GM19239 (cell line): Measurements from ENCODE around the gene SGSH.

Source experiments
- DNase-seq: peaks from one replicate; pipeline ENCODE4 v3.0.0; 2011; ENCODE audit warnings: low spot score; ENCODE audit not compliant: insufficient read length
- FAIRE-seq: peaks from 2 replicates; lab custom pipeline; 2011; peaks lifted over from hg19 to GRCh38; lab: Jason Lieb, UNC

The SGSH gene

GRCh38 chr17:80229011-80229410 is 8.9 kb upstream of the SGSH start:
- no peak for FAIRE-seq
- no peak for DNase-seq

GRCh38 chr17:80228477-80228876 is 8.3 kb upstream of the SGSH start:
- DNase-seq (no peak), FAIRE-seq (no peak)

- DNase-seq (no peak), FAIRE-seq (no peak)
These were observed 7.5 kb upstream of the SGSH start for GRCh38 chr17:80227666-80228065.

DNA sequence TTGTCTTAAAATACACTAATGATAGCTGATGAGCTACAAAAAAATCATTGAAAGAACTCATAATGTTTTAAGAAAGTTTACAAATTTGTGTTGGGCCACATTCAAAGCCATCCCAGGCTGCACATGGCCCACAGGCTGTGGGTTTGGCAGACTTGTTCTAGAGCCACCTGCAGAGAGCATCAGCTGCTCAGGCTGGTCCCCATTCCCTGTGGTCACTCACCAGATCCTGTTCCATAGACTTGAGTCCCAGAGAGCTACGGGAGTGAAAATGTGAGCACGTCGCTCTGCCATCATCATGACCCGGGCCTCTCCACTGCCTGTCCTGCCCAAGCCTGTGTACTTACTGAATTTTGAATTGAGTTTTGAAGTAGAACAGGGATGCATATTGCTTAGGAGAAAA is 7.0 kb upstream of the SGSH start:
- DNase-seq (no peak), FAIRE-seq (no peak)

- DNase-seq (no peak), FAIRE-seq (no peak)
These were observed 5.1 kb upstream of the SGSH start for GRCh38 chr17:80225230-80225629.

- FAIRE-seq (no peak), DNase-seq (no peak)
These were observed 4.5 kb upstream of the SGSH start for GRCh38 chr17:80224683-80225082.

DNA sequence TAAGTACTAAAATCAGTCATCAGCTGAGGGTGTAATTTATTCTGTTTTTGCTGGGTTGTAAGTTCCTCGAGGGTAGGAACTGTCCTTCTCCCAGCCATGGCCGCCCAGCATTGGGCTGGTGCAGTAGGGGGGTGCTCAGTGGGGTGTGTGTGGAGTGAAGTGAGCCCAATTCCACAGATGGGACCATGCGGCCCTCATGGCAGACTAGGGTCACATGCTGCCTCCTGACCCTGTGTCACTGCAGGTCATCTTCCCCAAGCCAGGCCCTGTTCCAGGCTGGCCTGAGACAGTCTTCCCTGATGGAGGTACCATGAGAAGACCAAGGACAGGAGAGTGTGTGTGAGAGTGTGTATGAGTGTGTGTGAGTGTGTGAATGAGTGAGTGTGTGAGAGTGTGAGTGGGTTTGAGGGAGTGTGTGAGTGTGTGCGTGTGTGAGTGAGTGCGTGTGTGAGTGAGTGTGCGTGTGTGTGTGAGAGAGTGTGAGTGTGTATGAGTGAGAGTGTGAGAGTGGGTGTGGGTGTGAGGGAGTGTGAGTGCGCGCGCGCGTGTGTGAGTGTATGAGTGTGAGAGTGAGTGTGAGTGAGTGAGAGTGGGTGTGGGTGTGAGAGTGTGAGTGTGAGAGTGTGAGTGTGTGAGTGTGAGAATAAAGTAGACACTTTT is 3.8 kb upstream of the SGSH start:
- FAIRE-seq: no peak

GRCh38 chr17:80223142-80223815 is 3.1 kb upstream of the SGSH start:
- FAIRE-seq (no peak), DNase-seq (no peak)

More for the DNA sequence above, 3.8 kb upstream of the SGSH start:
- no peak for DNase-seq

GRCh38 chr17:80222376-80223141 is 2.4 kb upstream of the SGSH start:
- DNase-seq: no peak
- FAIRE-seq: no peak

- FAIRE-seq (no peak), DNase-seq (no peak)
These were observed 1.4 kb upstream of the SGSH start for GRCh38 chr17:80221351-80222105.

GRCh38 chr17:80220736-80221215 is 643 bp upstream of the SGSH start:
- FAIRE-seq (no peak), DNase-seq (no peak)

DNA sequence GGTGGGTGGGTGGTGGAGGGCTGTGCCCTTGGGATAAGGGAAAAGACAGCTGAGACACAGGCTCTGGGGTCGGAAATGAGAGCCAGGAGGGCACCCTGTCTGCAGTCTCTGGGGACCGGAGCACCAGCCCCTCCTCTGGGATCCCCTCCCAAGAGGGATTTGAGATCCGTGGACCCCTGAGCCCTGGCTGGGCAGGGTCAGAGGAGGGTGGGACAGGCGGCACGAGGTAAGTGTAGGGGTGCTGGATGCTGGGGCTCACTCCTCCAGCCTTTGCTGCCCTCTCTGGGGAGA is 425 bp downstream of the SGSH start:
- DNase-seq (no peak), FAIRE-seq (no peak)

- peak; percentile 98 for FAIRE-seq
These were observed 945 bp downstream of the SGSH start for GRCh38 chr17:80219013-80219762.

DNA sequence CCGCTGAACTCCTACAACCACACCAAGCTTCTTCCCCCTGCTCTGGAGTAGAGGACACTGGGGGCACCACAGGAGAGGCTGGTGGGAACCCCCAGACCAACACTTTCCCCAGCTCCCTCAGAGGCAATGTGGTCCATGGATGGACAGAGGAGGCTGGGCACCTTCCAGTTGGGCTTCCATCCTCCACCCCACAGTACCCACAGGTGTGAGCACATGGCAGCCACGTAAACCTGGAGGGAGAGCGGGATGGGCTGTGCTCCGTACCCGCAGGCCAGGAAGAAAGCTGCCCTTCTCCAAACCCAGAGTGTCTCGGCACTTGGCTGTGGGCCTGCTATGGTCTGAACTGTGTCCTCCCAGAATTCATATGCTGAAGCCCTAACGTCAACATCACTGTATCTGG is 1.7 kb downstream of the SGSH start:
- DNase-seq (no peak), FAIRE-seq (no peak)

More at GRCh38 chr17:80219013-80219762, 945 bp downstream of the SGSH start:
- peak; percentile 94 for DNase-seq

DNA sequence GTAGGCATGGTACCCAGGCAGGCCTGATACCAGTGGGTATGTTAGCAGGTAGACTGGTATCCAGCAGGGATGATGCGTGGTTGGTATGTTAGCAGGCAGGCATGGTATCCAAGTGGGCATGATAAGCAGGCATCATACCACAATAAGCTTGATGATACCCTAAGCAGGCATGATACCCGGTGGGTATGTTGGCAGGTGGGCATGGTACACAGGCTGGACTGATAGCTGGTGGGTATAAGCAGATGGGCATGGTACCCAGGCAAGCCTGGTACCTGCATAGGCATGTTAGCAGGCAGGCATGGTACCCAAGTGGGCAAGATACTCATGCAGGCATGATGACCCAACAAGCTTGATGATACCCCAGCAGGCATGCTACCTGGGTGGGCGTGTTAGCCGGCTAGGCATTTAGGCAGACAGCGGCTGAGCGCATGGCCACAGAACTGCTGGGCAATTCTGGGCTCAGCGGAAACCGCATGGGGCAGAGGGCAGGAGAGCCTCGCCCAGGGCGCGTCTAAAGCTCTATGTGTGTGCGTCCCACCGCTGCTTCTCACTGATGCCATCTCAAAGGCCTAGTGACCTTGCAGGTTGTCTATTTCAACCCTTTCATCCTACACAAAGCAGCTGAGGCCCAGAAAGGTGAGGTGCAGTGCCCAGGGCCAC is 2.3 kb downstream of the SGSH start:
- DNase-seq: no peak
- FAIRE-seq: no peak

DNA sequence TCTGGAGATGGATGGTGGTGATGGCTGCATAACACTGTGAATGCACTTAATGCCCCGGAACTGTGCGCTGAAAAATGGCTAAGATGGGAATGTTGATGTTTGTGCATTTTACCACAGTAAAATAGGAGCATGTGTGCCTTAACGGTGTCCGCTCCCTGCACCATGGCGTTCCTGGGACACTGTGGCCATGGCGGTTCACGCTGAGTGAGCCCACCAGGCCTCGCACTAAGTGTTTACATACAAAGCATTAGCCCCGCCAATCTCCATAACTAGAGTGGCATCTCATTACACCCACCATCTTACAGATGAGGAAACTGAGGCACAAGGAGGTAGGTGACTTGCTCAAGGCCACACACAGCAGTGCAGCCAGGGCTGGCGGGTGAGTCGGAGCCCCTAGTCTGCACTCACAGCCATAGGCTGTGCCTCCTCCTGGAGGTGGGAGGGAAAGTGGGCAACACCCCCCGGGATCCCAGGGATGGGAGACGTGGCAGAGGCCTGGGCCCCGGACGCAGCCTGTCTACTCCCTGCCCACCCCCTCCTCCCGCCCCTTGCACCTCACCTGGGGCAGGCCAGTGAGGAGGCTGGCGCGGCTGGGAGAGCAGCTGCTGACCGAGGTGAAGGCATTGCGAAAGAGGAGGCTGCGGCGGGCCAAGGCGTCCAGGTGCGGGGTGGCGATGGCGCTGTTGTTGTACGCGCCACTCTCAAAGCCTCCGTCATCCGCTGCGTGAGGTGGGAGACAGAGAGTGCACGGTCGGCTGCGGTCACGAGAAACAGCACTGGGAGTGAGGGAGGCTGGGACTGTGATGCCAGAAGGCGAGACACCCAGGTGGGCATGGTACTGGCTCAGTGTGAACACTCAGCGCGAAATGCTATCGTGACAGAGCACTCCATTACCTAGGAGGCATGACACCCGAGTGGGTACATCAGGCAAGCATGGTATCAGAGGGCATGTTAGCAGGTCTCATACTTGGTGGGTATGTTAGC is 3.4 kb downstream of the SGSH start:
- DNase-seq (no peak), FAIRE-seq (no peak)

GRCh38 chr17:80214878-80215210 is 5.3 kb downstream of the SGSH start:
- DNase-seq: no peak

More at GRCh38 chr17:80214878-80215210, 5.3 kb downstream of the SGSH start:
- FAIRE-seq: no peak
